Natural killer cell treated with Interleukin-12 subunit alpha and Interleukin-12 subunit beta and Interleukin-15 and Interleukin-18, amount 100 ng/mL, for 72 hours (primary cell): ENCODE data around the gene ELAVL4. TPM values are rescaled to one million over a fixed set of nuclear protein-coding genes. Genes with fewer than 3 reads are reported as not detected.
"Not testable (repeated sequence)": the region's sequence is repeated elsewhere in the genome, so short reads cannot be mapped to it uniquely, and the experiment has no call there.

Experiments
- ATAC-seq, 2 donors: fragments of 150-1000 bp; cut with Tn5 transposase in 1 of 2; sonication (Bioruptor Pico), chemical (Tn5 transposase) in 1 of 2; 2 replicates each; pipeline ENCODE4 v1.10.0; 2021
- DNase-seq: peaks from one replicate; pipeline ENCODE4 v3.0.0; 2022; ENCODE audit warnings: low spot score
- H3K27ac Mint-ChIP-seq, 2 donors: 1 replicate in 1 of 2; 2 replicates in 1 of 2; pipeline ENCODE4 v1.8.0; 2022; ENCODE audit warnings: mixed read lengths in 2 of 2, mild to moderate bottlenecking in 1 of 2, moderate library complexity in 1 of 2
- H3K27me3 Mint-ChIP-seq, 2 donors: 1 replicate in 1 of 2; 2 replicates in 1 of 2; pipeline ENCODE4 v1.8.0; 2022; ENCODE audit warnings: mixed read lengths in 2 of 2
- H3K36me3 Mint-ChIP-seq: one replicate; pipeline ENCODE4 v1.8.0; 2022; ENCODE audit warnings: mixed read lengths
- H3K4me1 Mint-ChIP-seq, 2 donors: 1 replicate in 1 of 2; 2 replicates in 1 of 2; pipeline ENCODE4 v1.8.0; 2022; ENCODE audit warnings: low read depth in 2 of 2, mixed read lengths in 2 of 2, mild to moderate bottlenecking in 1 of 2
- H3K4me3 Mint-ChIP-seq: one replicate; pipeline ENCODE4 v1.8.0; 2022; ENCODE audit warnings: mixed read lengths
- H3K9me3 Mint-ChIP-seq: 2 replicates; pipeline ENCODE4 v1.8.0; 2022; ENCODE audit warnings: mixed read lengths
- total RNA-seq, 2 donors: library from RNA; stranded (reverse); gene quantifications; one replicate each; pipeline ENCODE4 v1.2.3, GENCODE V29; 2022

Gene ELAVL4
- total RNA-seq, 2 donors from 2014 or later = not detected

- H3K4me3 Mint-ChIP-seq = no peak overlapping the region
- DNase-seq = no peak
- no peaks in the 10 kb centered on the region for H3K36me3 Mint-ChIP-seq
- no peak for ATAC-seq
- no peaks in the 10 kb centered on the region for H3K9me3 Mint-ChIP-seq
- peaks cover 17 to 19% of the 10 kb centered on the region in 2 donors for H3K27me3 Mint-ChIP-seq
- H3K27ac Mint-ChIP-seq = no peak overlapping the region
- H3K4me1 Mint-ChIP-seq = no peaks in the 10 kb centered on the region
Observed at GRCh38 chr1:50139339-50140181, 30.8 kb downstream of the ELAVL4 start.

GRCh38 chr1:50140182-50140447, 31.4 kb downstream of the ELAVL4 start:
- Mint-ChIP-seq H3K36me3 (no peaks in the 10 kb centered on the region), H3K27ac (no peak overlapping the region), H3K4me3 (no peak overlapping the region), H3K9me3 (no peaks in the 10 kb centered on the region), H3K27me3 (peaks cover 16 to 18% of the 10 kb centered on the region in 2 donors), H3K4me1 (no peaks in the 10 kb centered on the region)
- ATAC-seq (no peak), DNase-seq (no peak)

GRCh38 chr1:50147191-50147850, 38.6 kb downstream of the ELAVL4 start:
- Mint-ChIP-seq H3K9me3 (no peaks in the 10 kb centered on the region), H3K27ac (no peak overlapping the region), H3K36me3 (no peaks in the 10 kb centered on the region), H3K27me3 (peaks cover 3 to 27% of the 10 kb centered on the region in 2 donors), H3K4me1 (no peaks in the 10 kb centered on the region), H3K4me3 (no peak overlapping the region)
- DNase-seq (no peak), ATAC-seq (no peak)

GRCh38 chr1:50148142-50148923, 39.6 kb downstream of the ELAVL4 start:
- no peaks in the 10 kb centered on the region for H3K36me3 Mint-ChIP-seq
- H3K9me3 Mint-ChIP-seq = no peaks in the 10 kb centered on the region
- H3K27me3 Mint-ChIP-seq = peaks cover 6 to 32% of the 10 kb centered on the region in 2 donors
- H3K27ac Mint-ChIP-seq = no peak overlapping the region
- no peaks in the 10 kb centered on the region for H3K4me1 Mint-ChIP-seq
- DNase-seq (no peak), ATAC-seq (no peak)
- H3K4me3 Mint-ChIP-seq = no peak overlapping the region

GRCh38 chr1:50152236-50152635, 43.5 kb downstream of the ELAVL4 start:
- H3K27ac Mint-ChIP-seq = no peak overlapping the region
- H3K4me1 Mint-ChIP-seq = no peaks in the 10 kb centered on the region
- no peak for ATAC-seq
- H3K9me3 Mint-ChIP-seq = no peaks in the 10 kb centered on the region
- H3K27me3 Mint-ChIP-seq = peaks cover 8 to 27% of the 10 kb centered on the region in 2 donors
- no peak overlapping the region for H3K4me3 Mint-ChIP-seq
- no peak for DNase-seq
- H3K36me3 Mint-ChIP-seq = no peaks in the 10 kb centered on the region

- peaks cover 8 to 33% of the 10 kb centered on the region in 2 donors for H3K27me3 Mint-ChIP-seq
- H3K4me1 Mint-ChIP-seq = no peaks in the 10 kb centered on the region
- ATAC-seq (no peak), DNase-seq (no peak)
- H3K27ac Mint-ChIP-seq = no peak overlapping the region
- H3K36me3 Mint-ChIP-seq = no peaks in the 10 kb centered on the region
- H3K9me3 Mint-ChIP-seq = no peaks in the 10 kb centered on the region
- no peak overlapping the region for H3K4me3 Mint-ChIP-seq
Observed at GRCh38 chr1:50155541-50155940, 46.8 kb downstream of the ELAVL4 start.

- DNase-seq = no peak
- H3K9me3 Mint-ChIP-seq = no peaks in the 10 kb centered on the region
- no peak for ATAC-seq
- no peak overlapping the region for H3K27ac Mint-ChIP-seq
- no peaks in the 10 kb centered on the region for H3K36me3 Mint-ChIP-seq
- H3K4me3 Mint-ChIP-seq = no peak overlapping the region
- peaks cover 8 to 33% of the 10 kb centered on the region in 2 donors for H3K27me3 Mint-ChIP-seq
- no peaks in the 10 kb centered on the region for H3K4me1 Mint-ChIP-seq
Observed at GRCh38 chr1:50156241-50157010, 47.7 kb downstream of the ELAVL4 start.

- no peak for DNase-seq
- H3K27me3 Mint-ChIP-seq = peaks cover 7 to 25% of the 10 kb centered on the region in 2 donors
Observed at GRCh38 chr1:50157306-50157941, 48.7 kb downstream of the ELAVL4 start.

GRCh38 chr1:50158421-50158820, 49.7 kb downstream of the ELAVL4 start:
- Mint-ChIP-seq H3K27me3 (peaks cover 7 to 20% of the 10 kb centered on the region in 2 donors), H3K36me3 (no peaks in the 10 kb centered on the region), H3K4me3 (no peak overlapping the region), H3K4me1 (no peaks in the 10 kb centered on the region), H3K27ac (no peak overlapping the region), H3K9me3 (no peaks in the 10 kb centered on the region)
- DNase-seq = no peak
- no peak for ATAC-seq

More at GRCh38 chr1:50157306-50157941, 48.7 kb downstream of the ELAVL4 start:
- Mint-ChIP-seq H3K4me1 (no peaks in the 10 kb centered on the region), H3K27ac (no peak overlapping the region), H3K9me3 (no peaks in the 10 kb centered on the region), H3K36me3 (no peaks in the 10 kb centered on the region), H3K4me3 (no peak overlapping the region)
- ATAC-seq = no peak

GRCh38 chr1:50163680-50164079, 55.0 kb downstream of the ELAVL4 start:
- Mint-ChIP-seq H3K27ac (no peak overlapping the region), H3K36me3 (no peaks in the 10 kb centered on the region), H3K9me3 (no peaks in the 10 kb centered on the region), H3K4me1 (no peaks in the 10 kb centered on the region), H3K27me3 (peaks cover 4 to 11% of the 10 kb centered on the region in 2 donors), H3K4me3 (no peak overlapping the region)
- DNase-seq = no peak
- ATAC-seq = no peak

GRCh38 chr1:50166351-50166750, 57.6 kb downstream of the ELAVL4 start:
- ATAC-seq, H3K9me3 Mint-ChIP-seq, H3K27ac Mint-ChIP-seq, H3K4me3 Mint-ChIP-seq, H3K27me3 Mint-ChIP-seq, DNase-seq, H3K4me1 Mint-ChIP-seq, H3K36me3 Mint-ChIP-seq: not testable (repeated sequence)

GRCh38 chr1:50172299-50172698, 63.6 kb downstream of the ELAVL4 start:
- no peaks in the 10 kb centered on the region for H3K36me3 Mint-ChIP-seq
- no peak overlapping the region for H3K27ac Mint-ChIP-seq
- no peaks in the 10 kb centered on the region for H3K9me3 Mint-ChIP-seq

GRCh38 chr1:50174101-50174500, 65.4 kb downstream of the ELAVL4 start:
- Mint-ChIP-seq H3K4me3 (no peak overlapping the region), H3K36me3 (no peaks in the 10 kb centered on the region), H3K27me3 (peaks cover 3 to 22% of the 10 kb centered on the region in 2 donors), H3K9me3 (no peaks in the 10 kb centered on the region), H3K4me1 (no peaks in the 10 kb centered on the region), H3K27ac (no peak overlapping the region)
- no peak for ATAC-seq
- no peak for DNase-seq

More at GRCh38 chr1:50172299-50172698, 63.6 kb downstream of the ELAVL4 start:
- DNase-seq (no peak), ATAC-seq (no peak)
- Mint-ChIP-seq H3K27me3 (peaks cover 5 to 19% of the 10 kb centered on the region in 2 donors), H3K4me3 (no peak overlapping the region), H3K4me1 (no peaks in the 10 kb centered on the region)
